ENCODE data around the gene RFLNA. TPM values are rescaled to one million over a fixed set of nuclear protein-coding genes. Genes with fewer than 3 reads are reported as not detected.
A peak's percentile ranks its signal among the peaks of the same experiment; 100 is the strongest.

Gene RFLNA
- total RNA-seq, 4 donors from 2014 or later: 0.63 to 2.2 (median 1.3) TPM

- TF ChIP-seq CTCF (IDR thresholded peaks at IDR 0.05): no peak
- no peak for TF ChIP-seq POLR2AphosphoS5 (IDR thresholded peaks at IDR 0.05)
- TF ChIP-seq POLR2A (IDR thresholded peaks at IDR 0.05; ENCODE audit: low read depth): no peak
- TF ChIP-seq EP300 (IDR thresholded peaks at IDR 0.05): no peak
- Histone ChIP-seq H3K4me3 (no peak overlapping the region), H3K36me3 (peaks cover 89 to 100% (median 100%) of the 10 kb centered on the region in 4 donors), H3K4me1 (peaks cover 0 to 12% (median 3%) of the 10 kb centered on the region in 4 donors), H3K27ac (replicated peaks in 1 of 4) (peak overlapping the region in 1 of 4 donors; percentile 8), H3K9me3 (no peaks in the 10 kb centered on the region), H3K27me3 (no peaks in the 10 kb centered on the region)
- DNase-seq (ENCODE audit: extremely low spot score): no peak
- WGBS: 95% methylated on average over 4 of the region's 38 CpGs
- intact Hi-C loops (cut with DNase I): loop anchor here (5.0 kb wide), 1 partner anchor 426 kb away; no protein-coding TSS in a partner anchor
Observed at GRCh38 chr12:124346425-124347168, 51.7 kb downstream of the RFLNA start.

- Histone ChIP-seq H3K27me3 (no peaks in the 10 kb centered on the region), H3K9me3 (no peaks in the 10 kb centered on the region), H3K36me3 (peaks cover 89 to 100% (median 100%) of the 10 kb centered on the region in 4 donors), H3K27ac (replicated peaks in 1 of 4) (no peak overlapping the region), H3K4me3 (no peak overlapping the region), H3K4me1 (peaks cover under 1 to 15% (median 5%) of the 10 kb centered on the region in 4 donors)
- DNase-seq (ENCODE audit: extremely low spot score): no peak
- 82% methylated on average over 9 of the region's 9 CpGs for WGBS
- TF ChIP-seq CTCF (IDR thresholded peaks at IDR 0.05): no peak
- no peak for TF ChIP-seq POLR2AphosphoS5 (IDR thresholded peaks at IDR 0.05)
- TF ChIP-seq POLR2A (IDR thresholded peaks at IDR 0.05; ENCODE audit: low read depth): no peak
- no peak for TF ChIP-seq EP300 (IDR thresholded peaks at IDR 0.05)
- intact Hi-C loops (cut with DNase I): loop anchor here (5.0 kb wide), 1 partner anchor 425 kb away; no protein-coding TSS in a partner anchor
Observed at GRCh38 chr12:124347335-124347734, 52.4 kb downstream of the RFLNA start.

GRCh38 chr12:124347805-124348658, 53.1 kb downstream of the RFLNA start:
- Histone ChIP-seq H3K9me3 (no peaks in the 10 kb centered on the region), H3K27ac (replicated peaks in 1 of 4) (no peak overlapping the region), H3K4me1 (peaks cover 7 to 22% (median 12%) of the 10 kb centered on the region in 4 donors), H3K4me3 (no peak overlapping the region), H3K36me3 (peaks cover 82 to 100% (median 99%) of the 10 kb centered on the region in 4 donors), H3K27me3 (no peaks in the 10 kb centered on the region)
- DNase-seq (ENCODE audit: extremely low spot score): no peak
- 64% methylated on average over 12 of the region's 34 CpGs for WGBS
- intact Hi-C loops (cut with DNase I): loop anchor here (5.0 kb wide), 1 partner anchor 424 kb away; no protein-coding TSS in a partner anchor
- TF ChIP-seq CTCF (IDR thresholded peaks at IDR 0.05) (peak; percentile 48 to 59 (median 49)), POLR2A (IDR thresholded peaks at IDR 0.05; ENCODE audit: low read depth) (no peak), EP300 (IDR thresholded peaks at IDR 0.05) (no peak), POLR2AphosphoS5 (IDR thresholded peaks at IDR 0.05) (no peak)

GRCh38 chr12:124348659-124349380, 53.9 kb downstream of the RFLNA start:
- no peaks in the 10 kb centered on the region for H3K9me3 ChIP-seq
- no peaks in the 10 kb centered on the region for H3K27me3 ChIP-seq
- 90% methylated on average over 32 of the region's 32 CpGs for WGBS
- no peak overlapping the region for H3K4me3 ChIP-seq
- no peak for DNase-seq (ENCODE audit: extremely low spot score)
- no peak overlapping the region for H3K27ac ChIP-seq (replicated peaks in 1 of 4)
- intact Hi-C loops (cut with DNase I): loop anchor here (5.0 kb wide), 1 partner anchor 423 kb away; no protein-coding TSS in a partner anchor
- TF ChIP-seq POLR2A (IDR thresholded peaks at IDR 0.05; ENCODE audit: low read depth) (no peak), POLR2AphosphoS5 (IDR thresholded peaks at IDR 0.05) (no peak), CTCF (IDR thresholded peaks at IDR 0.05) (no peak), EP300 (IDR thresholded peaks at IDR 0.05) (no peak)
- peaks cover 84 to 100% (median 99%) of the 10 kb centered on the region in 4 donors for H3K36me3 ChIP-seq
- peaks cover 10 to 26% (median 17%) of the 10 kb centered on the region in 4 donors for H3K4me1 ChIP-seq

All from esophagus muscularis mucosa (tissue), 4 donors.